Astrocyte (in vitro differentiated cells and primary cell): ENCODE results near the gene SHC4.
A peak's percentile ranks its signal among the peaks of the same experiment; 100 is the strongest.

Experiments
- CTCF ChIP-seq: IDR thresholded peaks from 2 replicates; pipeline ENCODE4 v1.5.1; 2011; ENCODE audit warnings: low read depth, mild to moderate bottlenecking, inconsistent platforms, low read length, moderate library complexity; ENCODE audit not compliant: insufficient read depth
- EZH2 ChIP-seq: IDR thresholded peaks from 2 replicates; pipeline ENCODE4 v1.6.1; 2012; ENCODE audit warnings: mild to moderate bottlenecking, low read length, inconsistent platforms; ENCODE audit not compliant: insufficient read depth

GRCh38 chr15:48974882-48975281 is 11.2 kb upstream of the SHC4 start:
- TF ChIP-seq CTCF (peak; percentile 11), EZH2 (no peak)
